ENCODE data around the gene MRPS12. TPM values are rescaled to one million over a fixed set of nuclear protein-coding genes. Genes with fewer than 3 reads are reported as not detected.

Gene MRPS12
- total and polyA plus RNA-seq, 2 experiments from 2014 or later = 33.5 to 68.9 TPM

DNA sequence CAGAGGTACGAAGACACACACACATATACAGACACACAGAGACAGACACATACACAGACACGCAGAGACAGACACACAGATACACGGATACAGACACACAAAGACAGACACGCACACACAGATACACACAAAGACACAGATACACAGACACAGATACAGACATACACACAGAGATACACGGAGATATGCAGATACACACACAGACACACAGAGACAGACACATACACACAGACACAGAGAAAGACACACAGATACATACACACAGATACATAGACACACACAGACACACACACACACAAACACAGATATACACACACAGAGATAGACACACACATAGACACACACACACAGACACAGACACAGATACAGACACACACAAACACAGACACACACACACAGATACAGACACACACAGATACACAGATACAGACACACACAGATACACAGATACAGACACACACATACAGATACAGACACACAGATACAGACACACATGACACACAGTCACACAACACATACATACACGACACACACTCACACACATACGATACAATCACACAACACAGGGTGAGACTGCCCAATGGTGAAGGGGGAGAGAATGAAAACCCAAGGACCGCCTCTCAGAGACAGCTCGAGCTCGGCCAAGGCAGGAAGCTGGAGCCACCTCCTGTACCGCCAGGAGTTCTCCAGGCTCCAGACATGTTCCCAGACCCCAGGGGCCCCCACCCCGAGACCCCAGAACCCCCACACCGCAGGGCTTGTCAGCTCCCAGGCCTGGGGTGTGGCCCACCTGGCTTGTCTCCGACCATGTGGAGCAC, 9.9 kb upstream of the MRPS12 start:
- Histone ChIP-seq H3K36me3 (ENCODE audit: low read depth) (no peaks in the 10 kb centered on the region; the same call in 1 of the 2 replicates), H3K9me3 (ENCODE audit: low read depth) (no peaks in the 10 kb centered on the region), H3K4me1 (ENCODE audit: insufficient read depth) (no peaks in the 10 kb centered on the region), H3F3A (ENCODE audit: insufficient read depth) (no peaks in the 10 kb centered on the region), H3K4me3 (no peak overlapping the region), H3K9me2 (ENCODE audit: insufficient read depth) (no peaks in the 10 kb centered on the region), H3K27me3 (replicated peaks; ENCODE audit: insufficient read depth) (no peaks in the 10 kb centered on the region), H4K20me1 (ENCODE audit: insufficient read depth) (no peaks in the 10 kb centered on the region), H2AFZ (no peak overlapping the region), H3K79me2 (ENCODE audit: insufficient read depth) (no peaks in the 10 kb centered on the region), H3K4me2 (ENCODE audit: unreplicated experiment) (no peak overlapping the region), H3K9ac (no peak overlapping the region), H3K27ac (no peak overlapping the region)
- TF ChIP-seq EZH2 (IDR thresholded peaks at IDR 0.05; ENCODE audit: insufficient read depth, poor library complexity, severe bottlenecking) (no peak), EZH2phosphoT487 (IDR thresholded peaks at IDR 0.05; ENCODE audit: insufficient read depth, low read depth) (no peak)
- in situ Hi-C loops (cut with MboI) = no loop called here
- WGBS, 2 experiments (ENCODE audit: low coverage in 1 of 2, low lambda C conversion rate in 2 of 2, missing lambda C conversion rate in 2 of 2) = 85 to 87% methylated on average over 10 to 14 of the region's 14 CpGs
- DNase-seq = no peak

DNA sequence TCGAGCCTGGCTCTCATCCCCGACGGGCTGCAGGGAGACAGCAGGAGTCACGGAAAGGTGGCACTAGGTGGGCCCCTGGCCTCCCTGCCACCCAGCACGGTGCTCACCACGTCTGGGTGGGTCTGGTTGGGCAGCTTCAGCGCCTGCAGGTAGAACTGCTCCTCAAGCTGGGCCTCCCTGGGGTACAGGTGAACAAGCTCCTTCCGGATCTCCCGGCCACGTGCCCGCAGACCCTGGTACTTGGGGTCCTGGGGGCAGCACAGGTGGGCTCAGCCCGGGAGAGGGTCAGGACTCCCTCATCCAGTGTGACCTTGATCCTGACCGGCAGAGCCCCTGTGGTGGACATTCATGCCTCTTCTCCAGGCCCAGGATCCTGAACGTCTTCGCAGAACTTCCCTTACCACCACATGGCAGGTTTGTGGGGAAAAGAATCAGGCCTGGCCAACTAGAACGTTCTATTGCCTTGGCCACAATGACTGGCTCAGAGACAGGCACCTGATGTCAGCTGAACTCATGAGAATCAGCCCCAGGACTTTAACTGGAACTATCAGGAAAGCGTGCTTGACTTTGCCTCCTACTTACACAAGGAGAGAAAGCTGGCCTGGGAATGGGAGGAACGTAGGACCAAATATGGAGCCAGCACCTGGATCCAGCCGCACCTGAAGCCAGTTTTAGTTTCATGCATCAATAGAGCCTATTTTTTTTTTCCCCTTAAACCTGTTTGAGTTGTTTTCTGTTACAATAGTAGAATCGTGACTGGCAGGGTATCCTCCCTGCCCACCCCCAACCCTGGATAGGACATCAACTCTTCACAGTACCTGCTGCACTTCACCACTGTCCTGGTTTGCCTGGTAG, 9.1 kb upstream of the MRPS12 start:
- Histone ChIP-seq H3K9ac (no peak overlapping the region), H3K4me1 (ENCODE audit: insufficient read depth) (no peaks in the 10 kb centered on the region), H2AFZ (no peak overlapping the region), H3K79me2 (ENCODE audit: insufficient read depth) (no peaks in the 10 kb centered on the region), H3K27ac (no peak overlapping the region), H3F3A (ENCODE audit: insufficient read depth) (no peaks in the 10 kb centered on the region), H3K36me3 (ENCODE audit: low read depth) (no peaks in the 10 kb centered on the region; the same call in 1 of the 2 replicates), H3K27me3 (replicated peaks; ENCODE audit: insufficient read depth) (no peaks in the 10 kb centered on the region), H3K9me2 (ENCODE audit: insufficient read depth) (no peaks in the 10 kb centered on the region), H4K20me1 (ENCODE audit: insufficient read depth) (no peaks in the 10 kb centered on the region), H3K4me2 (ENCODE audit: unreplicated experiment) (no peak overlapping the region), H3K4me3 (no peak overlapping the region), H3K9me3 (ENCODE audit: low read depth) (no peaks in the 10 kb centered on the region)
- no peak for TF ChIP-seq EZH2 (IDR thresholded peaks at IDR 0.05; ENCODE audit: insufficient read depth, poor library complexity, severe bottlenecking)
- no peak for TF ChIP-seq EZH2phosphoT487 (IDR thresholded peaks at IDR 0.05; ENCODE audit: insufficient read depth, low read depth)
- in situ Hi-C loops (cut with MboI) = no loop called here
- 82 to 87% methylated on average over 20 of the region's 20 CpGs for WGBS, 2 experiments (ENCODE audit: low coverage in 1 of 2, low lambda C conversion rate in 2 of 2, missing lambda C conversion rate in 2 of 2)
- DNase-seq = no peak

DNA sequence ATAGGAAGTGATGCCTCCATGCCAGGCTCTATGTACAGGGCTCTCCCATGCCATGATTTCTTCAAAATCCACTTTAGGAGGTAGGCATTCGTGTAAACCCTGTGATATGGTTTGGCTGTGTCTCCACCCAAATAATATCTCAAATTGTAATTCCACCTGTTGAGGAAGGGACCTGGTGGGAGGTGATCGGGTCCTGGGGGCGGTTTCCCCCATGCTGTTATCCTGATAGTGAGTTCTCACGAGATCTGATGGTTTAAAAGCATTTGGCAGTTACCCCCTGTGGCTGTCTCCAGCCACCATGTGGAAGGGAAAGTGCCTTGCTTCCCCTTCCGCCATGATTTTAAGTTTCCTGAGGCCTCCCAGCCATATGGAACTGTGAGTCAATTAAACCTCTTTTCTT, 8.3 kb upstream of the MRPS12 start:
- TF ChIP-seq EZH2 (IDR thresholded peaks at IDR 0.05; ENCODE audit: insufficient read depth, poor library complexity, severe bottlenecking) (no peak), EZH2phosphoT487 (IDR thresholded peaks at IDR 0.05; ENCODE audit: insufficient read depth, low read depth) (no peak)
- Histone ChIP-seq H4K20me1 (ENCODE audit: insufficient read depth) (no peaks in the 10 kb centered on the region), H3K27ac (no peak overlapping the region), H3K36me3 (ENCODE audit: low read depth) (no peaks in the 10 kb centered on the region; the same call in 1 of the 2 replicates), H3K27me3 (replicated peaks; ENCODE audit: insufficient read depth) (no peaks in the 10 kb centered on the region), H2AFZ (no peak overlapping the region), H3K79me2 (ENCODE audit: insufficient read depth) (0 out of 2 replicates have a peak, but pooled peaks cover under 1% of the 10 kb centered on the region), H3F3A (ENCODE audit: insufficient read depth) (no peaks in the 10 kb centered on the region), H3K9ac (no peak overlapping the region), H3K9me2 (ENCODE audit: insufficient read depth) (no peaks in the 10 kb centered on the region), H3K4me1 (ENCODE audit: insufficient read depth) (no peaks in the 10 kb centered on the region), H3K9me3 (ENCODE audit: low read depth) (no peaks in the 10 kb centered on the region), H3K4me3 (no peak overlapping the region), H3K4me2 (ENCODE audit: unreplicated experiment) (no peak overlapping the region)
- no peak for DNase-seq
- in situ Hi-C loops (cut with MboI) = no loop called here
- WGBS, 2 experiments (ENCODE audit: low coverage in 1 of 2, low lambda C conversion rate in 2 of 2, missing lambda C conversion rate in 2 of 2) = 88 to 92% methylated on average over 5 of the region's 5 CpGs

DNA sequence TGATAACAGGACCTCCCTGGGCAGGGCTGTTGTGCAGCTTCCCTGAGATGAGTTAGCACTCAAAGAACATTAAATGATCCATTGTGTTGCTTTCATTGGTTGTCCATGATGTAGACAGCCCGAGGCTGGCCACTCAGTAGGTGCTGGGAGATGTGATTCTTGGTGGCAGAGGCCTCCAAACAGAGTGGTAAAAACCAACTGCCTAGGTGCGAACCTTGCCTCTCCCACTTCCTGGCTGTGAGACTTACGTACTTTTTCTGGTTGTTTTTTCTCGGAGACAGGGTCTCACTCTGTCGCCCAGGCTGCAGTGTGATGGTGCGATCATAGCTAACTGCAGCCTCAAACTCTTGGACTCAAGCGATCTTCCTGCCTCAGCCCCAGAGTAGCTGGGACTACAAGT, 6.4 kb upstream of the MRPS12 start:
- Histone ChIP-seq H3K36me3 (ENCODE audit: low read depth) (no peaks in the 10 kb centered on the region; the same call in 1 of the 2 replicates), H3K9ac (no peak overlapping the region), H3K27me3 (replicated peaks; ENCODE audit: insufficient read depth) (no peaks in the 10 kb centered on the region), H3K79me2 (ENCODE audit: insufficient read depth) (peaks cover 19% of the 10 kb centered on the region), H3K4me3 (no peak overlapping the region), H3K27ac (no peak overlapping the region), H3K4me2 (ENCODE audit: unreplicated experiment) (no peak overlapping the region), H3K9me2 (ENCODE audit: insufficient read depth) (no peaks in the 10 kb centered on the region), H3K9me3 (ENCODE audit: low read depth) (no peaks in the 10 kb centered on the region), H3K4me1 (ENCODE audit: insufficient read depth) (0 out of 2 replicates have a peak, but pooled peaks cover 1% of the 10 kb centered on the region), H3F3A (ENCODE audit: insufficient read depth) (no peaks in the 10 kb centered on the region), H4K20me1 (ENCODE audit: insufficient read depth) (no peaks in the 10 kb centered on the region), H2AFZ (no peak overlapping the region)
- DNase-seq = no peak
- in situ Hi-C loops (cut with MboI) = no loop called here
- 95 to 99% methylated on average over 7 of the region's 7 CpGs for WGBS, 2 experiments (ENCODE audit: low coverage in 1 of 2, low lambda C conversion rate in 2 of 2, missing lambda C conversion rate in 2 of 2)
- TF ChIP-seq EZH2phosphoT487 (IDR thresholded peaks at IDR 0.05; ENCODE audit: insufficient read depth, low read depth) = no peak
- TF ChIP-seq EZH2 (IDR thresholded peaks at IDR 0.05; ENCODE audit: insufficient read depth, poor library complexity, severe bottlenecking) = no peak

All from GM23248 (cell line).